Left hindlimb (tissue), 1 donor: ENCODE results near the gene PAPOLG.
A peak's percentile ranks its signal among the peaks of the same experiment; 100 is the strongest.

ENCODE experiments used
- DNase-seq: peaks from one replicate; pipeline ENCODE4 v3.0.0-alpha.2; 2018

The PAPOLG gene

GRCh38 chr2:60756097-60757087, at the start of gene PAPOLG:
TSS of gene PAPOLG (plus strand) at chr2:60756268. CDS start at chr2:60756479, 211 bp downstream.
- peak; percentile 93 for DNase-seq

- DNase-seq: no peak
These were observed 48.2 kb upstream of the PAPOLG start for GRCh38 chr2:60707750-60708371.

GRCh38 chr2:60708630-60709320, 47.3 kb upstream of the PAPOLG start:
- DNase-seq: no peak

- DNase-seq: no peak
These were observed 45.4 kb upstream of the PAPOLG start for GRCh38 chr2:60710707-60711106.

- DNase-seq: no peak
These were observed 40.5 kb upstream of the PAPOLG start for GRCh38 chr2:60715561-60715960.

GRCh38 chr2:60717691-60718090, 38.4 kb upstream of the PAPOLG start:
- no peak for DNase-seq

GRCh38 chr2:60719331-60719730, 36.7 kb upstream of the PAPOLG start:
- DNase-seq: no peak

GRCh38 chr2:60725466-60725865, 30.6 kb upstream of the PAPOLG start:
- no peak for DNase-seq

- DNase-seq: no peak
These were observed 27.2 kb upstream of the PAPOLG start for GRCh38 chr2:60728855-60729254.

- peak; percentile 31 for DNase-seq
These were observed 20.4 kb upstream of the PAPOLG start for GRCh38 chr2:60735496-60736250.

- DNase-seq: no peak
These were observed 17.4 kb upstream of the PAPOLG start for GRCh38 chr2:60738679-60739078.

- DNase-seq: no peak
These were observed 16.9 kb upstream of the PAPOLG start for GRCh38 chr2:60739156-60739555.

- no peak for DNase-seq
These were observed 14.5 kb upstream of the PAPOLG start for GRCh38 chr2:60741576-60741975.

GRCh38 chr2:60742419-60742818, 13.6 kb upstream of the PAPOLG start:
- DNase-seq: no peak

- DNase-seq: no peak
These were observed 10.7 kb upstream of the PAPOLG start for GRCh38 chr2:60745330-60745729.

- DNase-seq: peak; percentile 36
These were observed 10.3 kb upstream of the PAPOLG start for GRCh38 chr2:60745761-60746160.

GRCh38 chr2:60746318-60746717, 9.8 kb upstream of the PAPOLG start:
- DNase-seq: peak; percentile 40

GRCh38 chr2:60759654-60760053, 3.6 kb downstream of the PAPOLG start:
- no peak for DNase-seq

GRCh38 chr2:60764736-60765534, 8.9 kb downstream of the PAPOLG start:
- DNase-seq: no peak

GRCh38 chr2:60766283-60766682, 10.2 kb downstream of the PAPOLG start:
- DNase-seq: no peak

- DNase-seq: no peak
These were observed 15.4 kb downstream of the PAPOLG start for GRCh38 chr2:60771508-60771907.
